HCT116 (cell line): ENCODE results near the gene JPH3. TPM values are rescaled to one million over a fixed set of nuclear protein-coding genes. Genes with fewer than 3 reads are reported as not detected.
"Not testable (repeated sequence)": the region's sequence is repeated elsewhere in the genome, so short reads cannot be mapped to it uniquely, and the experiment has no call there.

Experiments
- ATAC-seq: fragments of 200-7000 bp; cut with Tn5 transposase; 2 replicates; pipeline ENCODE4 v1.9.1; 2020; ENCODE audit warnings: mild to moderate bottlenecking, moderate library complexity
- BruUV-seq: library from RNA; stranded (reverse); fragments of 400-500 nt; replicated peaks from 2 replicates; lab custom pipeline; 2021; lab: Mats Ljungman, UMichigan
- CTCF ChIA-PET: fragments of 300-600 bp; sonication (Branson Sonifier 250); formaldehyde crosslinking; loops from one replicate; lab custom pipeline; 2021; ENCODE audit warnings: antibody characterized with exemption; lab: Charles Lee
- POLR2A ChIA-PET: fragments of 300-600, 350-600 bp; sonication (Branson Sonifier 250); formaldehyde crosslinking; loops from one replicate; lab custom pipeline; 2021; ENCODE audit warnings: antibody characterized with exemption; lab: Charles Lee
- RAD21 ChIA-PET, 2 experiments: fragments of 300-600 bp; sonication (Branson Sonifier 250); formaldehyde crosslinking; loops; one replicate each; lab custom pipeline; 2023; ENCODE audit warnings: low total read pairs in 2 of 2; ENCODE audit not compliant: uncharacterized antibody in 2 of 2, unreplicated experiment in 2 of 2, low non-redundant PET in 1 of 2; lab: Charles Lee
- DNase-seq: peaks from one replicate; pipeline ENCODE4 v3.0.0-alpha.2; 2010; ENCODE audit warnings: low read depth, low spot score
- H2AFZ ChIP-seq: fragments of 200-600 bp; shearing (Covaris generic), sonication (generic); 2 replicates; pipeline ENCODE4 v1.6.1; 2017; ENCODE audit warnings: low read depth, mixed run types, mixed read lengths, antibody characterized with exemption, low read length; ENCODE audit not compliant: poor library complexity, severe bottlenecking
- H3K27ac ChIP-seq: 2 replicates; pipeline ENCODE4 v1.5.1; 2012; ENCODE audit warnings: low read depth, low read length
- H3K27me3 ChIP-seq: fragments of 200-600 bp; sonication (generic); 2 replicates; pipeline ENCODE4 v1.6.1; 2016; ENCODE audit warnings: mixed run types, low read length, mixed read lengths; ENCODE audit not compliant: insufficient read depth
- H3K36me3 ChIP-seq, 2 experiments: fragments of 200-500 bp in 1 of 2; fragments of 200-600 bp in 1 of 2; sonication (Bioruptor generic) in 1 of 2; sonication (generic) in 1 of 2; 2 replicates each; pipeline versions ENCODE4 v1.5.1 to v1.6.1; 2014 to 2016; ENCODE audit warnings: low read length in 2 of 2, inconsistent platforms in 1 of 2, mixed read lengths in 1 of 2, mixed run types in 1 of 2; ENCODE audit not compliant: insufficient read depth in 2 of 2, control insufficient read depth in 1 of 2
- H3K4me1 ChIP-seq, 2 experiments: fragments of 200-600 bp in 1 of 2; sonication (generic) in 1 of 2; 2 replicates each; pipeline versions ENCODE4 v1.5.1 to v1.6.1; 2012 to 2017; ENCODE audit warnings: low read length in 2 of 2, inconsistent platforms in 1 of 2, mild to moderate bottlenecking in 1 of 2, mixed read lengths in 1 of 2, mixed run types in 1 of 2, moderate library complexity in 1 of 2; ENCODE audit not compliant: insufficient read depth in 2 of 2, control insufficient read depth in 1 of 2
- H3K4me2 ChIP-seq: fragments of 200-600 bp; sonication (generic); 2 replicates; pipeline ENCODE4 v1.6.1; 2017; ENCODE audit warnings: mixed run types, low read length, mixed read lengths
- H3K4me3 ChIP-seq, 2 experiments: fragments of 200-600 bp in 1 of 2; sonication (generic) in 1 of 2; replicated peaks in 1 of 2; 2 replicates each; pipeline ENCODE4 v1.5.1; 2011 to 2016; ENCODE audit warnings: low read length in 2 of 2, control low read depth in 1 of 2, low read depth in 1 of 2, mild to moderate bottlenecking in 1 of 2, mixed read lengths in 1 of 2, mixed run types in 1 of 2
- H3K79me2 ChIP-seq: fragments of 200-600 bp; sonication (generic); 2 replicates; pipeline ENCODE4 v1.6.1; 2017; ENCODE audit warnings: mild to moderate bottlenecking, mixed run types, low read length, moderate library complexity, mixed read lengths; ENCODE audit not compliant: insufficient read depth
- H3K9ac ChIP-seq: fragments of 200-600 bp; sonication (generic); 2 replicates; pipeline ENCODE4 v1.6.1; 2016; ENCODE audit warnings: low read length, mixed read lengths
- H3K9me2 ChIP-seq: fragments of 200-600 bp; sonication (generic), shearing (Covaris generic); 2 replicates; pipeline ENCODE4 v1.6.1; 2017; ENCODE audit warnings: mixed run types, mild to moderate bottlenecking, moderate library complexity; ENCODE audit not compliant: insufficient read depth
- H3K9me3 ChIP-seq, 2 experiments: fragments of 200-500 bp in 1 of 2; fragments of 200-600 bp in 1 of 2; sonication (Bioruptor generic) in 1 of 2; sonication (generic) in 1 of 2; 2 replicates each; pipeline ENCODE4 v1.6.1; 2014 to 2017; ENCODE audit warnings: low read length in 2 of 2, mixed read lengths in 2 of 2, inconsistent platforms in 1 of 2, low read depth in 1 of 2, mild to moderate bottlenecking in 1 of 2, mixed run types in 1 of 2, moderate library complexity in 1 of 2; ENCODE audit not compliant: control insufficient read depth in 1 of 2, insufficient read depth in 1 of 2
- H4K20me1 ChIP-seq: fragments of 200-600 bp; sonication (generic), shearing (Covaris generic); 2 replicates; pipeline ENCODE4 v1.6.1; 2017; ENCODE audit warnings: mixed run types, mild to moderate bottlenecking, moderate library complexity; ENCODE audit not compliant: insufficient read depth
- ELF1 ChIP-seq: IDR thresholded peaks from 2 replicates; pipeline ENCODE4 v1.6.1; 2012; ENCODE audit warnings: low read depth, borderline replicate concordance
- FOSL1 ChIP-seq: IDR thresholded peaks from 2 replicates; pipeline ENCODE4 v1.6.1; 2012; ENCODE audit warnings: low read depth
- JUND ChIP-seq: IDR thresholded peaks from 2 replicates; pipeline ENCODE4 v1.6.1; 2012
- RAD21 ChIP-seq: IDR thresholded peaks from 2 replicates; pipeline ENCODE4 v1.6.1; 2012; ENCODE audit warnings: low read depth, mild to moderate bottlenecking
- REST ChIP-seq: IDR thresholded peaks from 2 replicates; pipeline ENCODE4 v1.6.1; 2012; ENCODE audit warnings: low read depth
- SIN3A ChIP-seq: IDR thresholded peaks from 2 replicates; pipeline ENCODE4 v1.6.1; 2012; ENCODE audit warnings: low read depth
- intact Hi-C: fragments of 100-400 bp; cut with micrococcal nuclease; formaldehyde crosslinking; loops from 2 replicates; pipeline ENCODE4 v1.10.0; 2022
- total RNA-seq: library from RNA; stranded (reverse); gene quantifications from one replicate; pipeline ENCODE4 v1.2.1, GENCODE V29; 2021; ENCODE audit not compliant: unreplicated experiment

JPH3 gene
- total RNA-seq, 1 experiment from 2014 or later = 0.10 TPM

- TF ChIP-seq REST (no peak), RAD21 (no peak), JUND (no peak), SIN3A (no peak), ELF1 (no peak), FOSL1 (no peak)
Measured at GRCh38 chr16:87680272-87680644, 78.0 kb downstream of the JPH3 start (continued).

GRCh38 chr16:87681051-87681602 is 78.8 kb downstream of the JPH3 start:
- CTCF ChIA-PET = interaction anchor here (1.0 kb wide), 1 partner anchor 45 kb away, joined by 4 read pairs; no protein-coding TSS in a partner anchor
- H3K27me3 ChIP-seq, H3K27ac ChIP-seq, H2AFZ ChIP-seq, ATAC-seq, H3K79me2 ChIP-seq, intact Hi-C loops, H4K20me1 ChIP-seq, BruUV-seq, H3K4me3 ChIP-seq, H3K9me3 ChIP-seq, H3K4me2 ChIP-seq, H3K9me2 ChIP-seq, RAD21 ChIA-PET, H3K36me3 ChIP-seq, POLR2A ChIA-PET, DNase-seq, H3K9ac ChIP-seq: not testable (repeated sequence)
- H3K4me1 ChIP-seq = peaks cover 0 to 10% of the 10 kb centered on the region in 2 experiments; a peak in 1 of 4 replicates
